Measurements from ENCODE around the gene GNAO1. TPM values are rescaled to one million over a fixed set of nuclear protein-coding genes. Genes with fewer than 3 reads are reported as not detected.
A peak's percentile ranks its signal among the peaks of the same experiment; 100 is the strongest.

GNAO1 gene
- total and polyA plus RNA-seq, 9 of the 15 experiments (the other 6 are each of a cell fraction or from before 2014, with no cell fraction given) = 0.07 to 0.42 (median 0.08) TPM; not detected in 5

GRCh38 chr16:56289862-56290261 is 98.6 kb downstream of the GNAO1 start (continued):
- peak; percentile 87 for TF ChIP-seq FOXM1 (IDR thresholded peaks at IDR 0.05; ENCODE audit: low read depth)
- no peak for TF ChIP-seq FOXM1 (CRISPR knock-in tag; IDR thresholded peaks at IDR 0.05; ENCODE audit: low read depth)
- peak; percentile 67 for TF ChIP-seq CREM (IDR thresholded peaks at IDR 0.05; ENCODE audit: low read depth)
- peak; percentile 87 for TF ChIP-seq CCNT2 (IDR thresholded peaks at IDR 0.05; ENCODE audit: borderline replicate concordance, extremely low read depth, insufficient read length, low read depth, low read length)
- TF ChIP-seq HDAC3 (IDR thresholded peaks at IDR 0.05; ENCODE audit: borderline replicate concordance, partially characterized antibody) = peak; percentile 82
- TF ChIP-seq DPF2 (IDR thresholded peaks at IDR 0.05) = peak; percentile 93
- peak; percentile 75 for TF ChIP-seq ZNF175 (CRISPR knock-in tag; IDR thresholded peaks at IDR 0.05; ENCODE audit: low read depth)
- TF ChIP-seq, protein P1, sequence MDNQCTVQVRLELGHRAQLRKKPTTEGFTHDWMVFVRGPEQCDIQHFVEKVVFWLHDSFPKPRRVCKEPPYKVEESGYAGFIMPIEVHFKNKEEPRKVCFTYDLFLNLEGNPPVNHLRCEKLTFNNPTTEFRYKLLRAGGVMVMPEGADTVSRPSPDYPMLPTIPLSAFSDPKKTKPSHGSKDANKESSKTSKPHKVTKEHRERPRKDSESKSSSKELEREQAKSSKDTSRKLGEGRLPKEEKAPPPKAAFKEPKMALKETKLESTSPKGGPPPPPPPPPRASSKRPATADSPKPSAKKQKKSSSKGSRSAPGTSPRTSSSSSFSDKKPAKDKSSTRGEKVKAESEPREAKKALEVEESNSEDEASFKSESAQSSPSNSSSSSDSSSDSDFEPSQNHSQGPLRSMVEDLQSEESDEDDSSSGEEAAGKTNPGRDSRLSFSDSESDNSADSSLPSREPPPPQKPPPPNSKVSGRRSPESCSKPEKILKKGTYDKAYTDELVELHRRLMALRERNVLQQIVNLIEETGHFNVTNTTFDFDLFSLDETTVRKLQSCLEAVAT (IDR thresholded peaks at IDR 0.05) = peak in 1 of 2 experiments; percentile 50; a peak in 1 of 4 replicates
- TF ChIP-seq ZNF408 (CRISPR knock-in tag; IDR thresholded peaks at IDR 0.05; ENCODE audit: low read depth) = no peak
- TF ChIP-seq MEIS2 (IDR thresholded peaks at IDR 0.05; ENCODE audit: partially characterized antibody) = peak; percentile 22
- TF ChIP-seq HDAC2 (IDR thresholded peaks at IDR 0.05) = peak; percentile 99
- TF ChIP-seq DMBX1 (CRISPR knock-in tag; IDR thresholded peaks at IDR 0.05; ENCODE audit: borderline replicate concordance) = peak; percentile 86; the same call in 1 of the 2 replicates
- peak; percentile 73; the same call in 1 of the 2 replicates for TF ChIP-seq NBN (IDR thresholded peaks at IDR 0.05; ENCODE audit: low read depth)
- TF ChIP-seq NEUROD1 (IDR thresholded peaks at IDR 0.05; ENCODE audit: borderline replicate concordance, low read depth, low read length, partially characterized antibody) = peak; percentile 18
- peak; percentile 98 for TF ChIP-seq TEAD4 (IDR thresholded peaks at IDR 0.05; ENCODE audit: low read length)
- no peak for TF ChIP-seq TEAD4 (CRISPR knock-in tag; IDR thresholded peaks at IDR 0.05; ENCODE audit: borderline replicate concordance)
- TF ChIP-seq MTA1 (IDR thresholded peaks at IDR 0.05; ENCODE audit: borderline replicate concordance) = 0 out of 2 replicates have a peak, but pooled peaks have one; percentile 50
- no peak for TF ChIP-seq CBX3 (IDR thresholded peaks at IDR 0.05; ENCODE audit: borderline replicate concordance in 1 of 2, low read length in 2 of 2)
- 0 out of 2 replicates have a peak, but pooled peaks have one; percentile 69 for TF ChIP-seq TARDBP (IDR thresholded peaks at IDR 0.05)
- TF ChIP-seq SMARCA4 (IDR thresholded peaks at IDR 0.05) = peak; percentile 83
- TF ChIP-seq E2F6 (IDR thresholded peaks at IDR 0.05; ENCODE audit: borderline replicate concordance in 1 of 2, extremely low read depth in 1 of 2, insufficient read depth in 1 of 2, insufficient read length in 1 of 2, low read depth in 1 of 2, low read length in 1 of 2, poor library complexity in 1 of 2, severe bottlenecking in 1 of 2) = no peak
- peak; percentile 86 for TF ChIP-seq SPI1 (IDR thresholded peaks at IDR 0.05; ENCODE audit: borderline replicate concordance, low read depth, low read length)
- TF ChIP-seq, protein P2, sequence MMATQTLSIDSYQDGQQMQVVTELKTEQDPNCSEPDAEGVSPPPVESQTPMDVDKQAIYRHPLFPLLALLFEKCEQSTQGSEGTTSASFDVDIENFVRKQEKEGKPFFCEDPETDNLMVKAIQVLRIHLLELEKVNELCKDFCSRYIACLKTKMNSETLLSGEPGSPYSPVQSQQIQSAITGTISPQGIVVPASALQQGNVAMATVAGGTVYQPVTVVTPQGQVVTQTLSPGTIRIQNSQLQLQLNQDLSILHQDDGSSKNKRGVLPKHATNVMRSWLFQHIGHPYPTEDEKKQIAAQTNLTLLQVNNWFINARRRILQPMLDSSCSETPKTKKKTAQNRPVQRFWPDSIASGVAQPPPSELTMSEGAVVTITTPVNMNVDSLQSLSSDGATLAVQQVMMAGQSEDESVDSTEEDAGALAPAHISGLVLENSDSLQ (IDR thresholded peaks at IDR 0.05) = no peak
- TF ChIP-seq SMAD4 (CRISPR knock-in tag; conservative IDR thresholded peaks at IDR 0.05) = peak; percentile 85
- TF ChIP-seq EP300 (IDR thresholded peaks at IDR 0.05; ENCODE audit: low read length) = peak; percentile 79
- TF ChIP-seq ZNF584 (CRISPR knock-in tag; IDR thresholded peaks at IDR 0.05; ENCODE audit: low read depth) = peak; percentile 80
